CD14-positive monocyte (primary cell): ENCODE data around the gene FOXO3. TPM values are rescaled to one million over a fixed set of nuclear protein-coding genes. Genes with fewer than 3 reads are reported as not detected.

ENCODE experiments used
- DNase-seq, 3 donors: peaks; one replicate each; pipeline ENCODE4 v3.0.0-alpha.2; 2011 to 2022
- H2AFZ ChIP-seq: 2 replicates; pipeline ENCODE4 v1.6.0; 2012; ENCODE audit warnings: mild to moderate bottlenecking, low read depth, low read length, inconsistent platforms; ENCODE audit not compliant: insufficient read depth, poor library complexity, severe bottlenecking
- H3K27ac ChIP-seq, 2 donors: 1 replicate in 1 of 2; 2 replicates in 1 of 2; pipeline ENCODE4 v1.5.1; 2012 to 2013; ENCODE audit warnings: low read length in 2 of 2, control low read depth in 1 of 2, inconsistent platforms in 1 of 2, low read depth in 1 of 2, mild to moderate bottlenecking in 1 of 2
- H3K27me3 ChIP-seq, 2 donors: one replicate each; pipeline versions ENCODE4 v1.6.0 to v1.6.1; 2011 to 2013; ENCODE audit warnings: low read length in 2 of 2; ENCODE audit not compliant: control insufficient read depth in 2 of 2, insufficient read depth in 2 of 2
- H3K36me3 ChIP-seq, 2 donors: replicated peaks in 1 of 2; 1 replicate in 1 of 2; 2 replicates in 1 of 2; pipeline versions ENCODE4 v1.5.1 to v1.6.1; 2012 to 2013; ENCODE audit warnings: low read length in 2 of 2, control low read depth in 1 of 2, inconsistent platforms in 1 of 2, mild to moderate bottlenecking in 1 of 2; ENCODE audit not compliant: insufficient read depth in 2 of 2, control insufficient read depth in 1 of 2
- H3K4me1 ChIP-seq, 2 donors: 1 replicate in 1 of 2; 2 replicates in 1 of 2; pipeline versions ENCODE4 v1.5.1 to v1.6.1; 2012 to 2013; ENCODE audit warnings: low read length in 2 of 2, control low read depth in 1 of 2, inconsistent platforms in 1 of 2, mild to moderate bottlenecking in 1 of 2, moderate library complexity in 1 of 2; ENCODE audit not compliant: insufficient read depth in 2 of 2, control insufficient read depth in 1 of 2
- H3K4me2 ChIP-seq: replicated peaks from 2 replicates; pipeline ENCODE3; 2012; ENCODE audit warnings: low read length, moderate library complexity, mild to moderate bottlenecking; ENCODE audit not compliant: poor library complexity, severe bottlenecking; ENCODE audit errors: extremely low read depth
- H3K4me3 ChIP-seq, 3 experiments: fragments of 200-600 bp in 1 of 3; sonication (generic) in 1 of 3; replicated peaks in 1 of 3; 1 replicate in 2 of 3; 2 replicates in 1 of 3; pipeline ENCODE4 v1.5.1; 2011 to 2013; ENCODE audit warnings: low read length in 3 of 3, mild to moderate bottlenecking in 3 of 3, control low read depth in 2 of 3, low read depth in 2 of 3, inconsistent platforms in 1 of 3, moderate library complexity in 1 of 3
- H3K79me2 ChIP-seq: 2 replicates; pipeline ENCODE4 v1.6.0; 2012; ENCODE audit warnings: mild to moderate bottlenecking, control low read depth, inconsistent platforms, low read length, moderate library complexity; ENCODE audit not compliant: insufficient read depth
- H3K9ac ChIP-seq: 2 replicates; pipeline ENCODE4 v1.6.0; 2017; ENCODE audit warnings: low read length, mild to moderate bottlenecking; ENCODE audit not compliant: insufficient read depth, poor library complexity, severe bottlenecking
- H3K9me3 ChIP-seq, 2 donors: replicated peaks in 1 of 2; 1 replicate in 1 of 2; 2 replicates in 1 of 2; pipeline versions ENCODE4 v1.5.1 to v1.6.1; 2012 to 2013; ENCODE audit warnings: low read length in 2 of 2, control low read depth in 1 of 2; ENCODE audit not compliant: control insufficient read depth in 1 of 2, insufficient read depth in 1 of 2
- H4K20me1 ChIP-seq: 2 replicates; pipeline ENCODE4 v1.6.0; 2012; ENCODE audit warnings: mild to moderate bottlenecking, low read length, control low read depth, moderate library complexity; ENCODE audit not compliant: insufficient read depth
- H3K27ac Mint-ChIP-seq, 7 donors: one replicate each; pipeline ENCODE4 v1.8.0; 2020; ENCODE audit warnings: mild to moderate bottlenecking in 7 of 7, mixed read lengths in 7 of 7, moderate library complexity in 6 of 7, inconsistent platforms in 2 of 7
- H3K27me3 Mint-ChIP-seq, 3 donors: one replicate each; pipeline ENCODE4 v1.8.0; 2021 to 2022; ENCODE audit warnings: low read depth in 3 of 3, mild to moderate bottlenecking in 3 of 3, mixed read lengths in 3 of 3, moderate library complexity in 3 of 3, inconsistent platforms in 1 of 3
- H3K36me3 Mint-ChIP-seq, 2 donors: one replicate each; pipeline ENCODE4 v1.8.0; 2020; ENCODE audit warnings: mixed read lengths in 2 of 2, inconsistent platforms in 1 of 2, mild to moderate bottlenecking in 1 of 2
- H3K4me1 Mint-ChIP-seq: one replicate; pipeline ENCODE4 v1.8.0; 2020; ENCODE audit warnings: mild to moderate bottlenecking, mixed read lengths
- H3K4me3 Mint-ChIP-seq, 2 donors: one replicate each; pipeline ENCODE4 v1.8.0; 2020; ENCODE audit warnings: mild to moderate bottlenecking in 2 of 2, mixed read lengths in 2 of 2, moderate library complexity in 1 of 2
- H3K9me3 Mint-ChIP-seq, 7 donors: one replicate each; pipeline ENCODE4 v1.8.0; 2020 to 2022; ENCODE audit warnings: mixed read lengths in 7 of 7, mild to moderate bottlenecking in 6 of 7, moderate library complexity in 6 of 7, inconsistent platforms in 2 of 7
- CTCF ChIP-seq: fragments of 200-600 bp; IDR thresholded peaks from one replicate; pipeline ENCODE4 v1.8.0; 2022; ENCODE audit warnings: antibody characterized with exemption, mild to moderate bottlenecking
- WGBS: methylation state at CpG from one replicate; pipeline ENCODE4 v1.1.5; 2013; ENCODE audit warnings: missing lambda C conversion rate; ENCODE audit not compliant: insufficient coverage; 5-methylcytosine and 5-hydroxymethylcytosine counted together
- intact Hi-C, 2 donors: fragments of 100-400 bp; cut with micrococcal nuclease; formaldehyde crosslinking; loops; one replicate each; pipeline versions ENCODE4 v1.15.0 to v1.15.1; 2023
- polyA plus RNA-seq, 3 donors: library from polyadenylated mRNA; depleted of rRNA in 1 of 3; unstranded in 2 of 3; stranded (reverse) in 1 of 3; fragments of 300-500 nt in 2 of 3; fragments of >200 nt in 1 of 3; fragmentation: Illumina TruSeq in 2 of 3; gene quantifications; 1 replicate in 2 of 3; 2 replicates in 1 of 3; pipeline ENCODE4 v1.2.3, GENCODE V29; 2012 to 2021

FOXO3 gene
- polyA plus RNA-seq, 3 donors = 15.4 to 23.2 (median 17.5) TPM

- Mint-ChIP-seq H3K27me3 (no peaks in the 10 kb centered on the region), H3K4me3 (peak overlapping the region in 1 of 2 donors; percentile 16), H3K27ac (peak overlapping the region in 1 of 7 donors; percentile 48), H3K4me1 (peaks cover 30% of the 10 kb centered on the region), H3K36me3 (peaks cover 29 to 30% of the 10 kb centered on the region in 2 donors), H3K9me3 (no peaks in the 10 kb centered on the region)
- no peak overlapping the region for H3K9ac ChIP-seq
- no peaks in the 10 kb centered on the region for H3K9me3 ChIP-seq
- no peak for TF ChIP-seq CTCF
- intact Hi-C loops = no loop called here
- peak in 1 of 3 donors; percentile 23 for DNase-seq
- peaks cover 100% of the 10 kb centered on the region for H4K20me1 ChIP-seq
- H3K4me1 ChIP-seq = peaks cover 9 to 13% of the 10 kb centered on the region in 2 donors
- WGBS = no CpG with 5 or more reads among the region's 3 CpGs
- peak overlapping the region in 1 of 2 donors; percentile 54 for H3K27ac ChIP-seq
- peaks cover 7 to 24% of the 10 kb centered on the region in 2 donors for H3K36me3 ChIP-seq
- peaks cover 77% of the 10 kb centered on the region for H3K79me2 ChIP-seq
- H3K4me3 ChIP-seq = no peak overlapping the region
- peak overlapping the region; percentile 5 for H3K4me2 ChIP-seq
- H2AFZ ChIP-seq = no peak overlapping the region
- H3K27me3 ChIP-seq = no peaks in the 10 kb centered on the region
These were observed 111.9 kb downstream of the FOXO3 start for GRCh38 chr6:108672641-108673040.

- Mint-ChIP-seq H3K36me3 (peaks cover 25 to 26% of the 10 kb centered on the region in 2 donors), H3K4me3 (no peak overlapping the region), H3K4me1 (peaks cover 30% of the 10 kb centered on the region), H3K9me3 (no peaks in the 10 kb centered on the region), H3K27ac (no peak overlapping the region), H3K27me3 (no peaks in the 10 kb centered on the region)
- Histone ChIP-seq H2AFZ (no peak overlapping the region), H3K27ac (peak overlapping the region in 1 of 2 donors; percentile 54), H3K36me3 (peaks cover 5 to 19% of the 10 kb centered on the region in 2 donors), H3K4me2 (no peak overlapping the region), H3K9me3 (no peaks in the 10 kb centered on the region), H3K4me3 (no peak overlapping the region), H3K79me2 (peaks cover 73% of the 10 kb centered on the region), H3K9ac (no peak overlapping the region), H3K27me3 (no peaks in the 10 kb centered on the region), H3K4me1 (peaks cover 9 to 13% of the 10 kb centered on the region in 2 donors), H4K20me1 (peaks cover 100% of the 10 kb centered on the region)
- 100% methylated on average over 4 of the region's 6 CpGs for WGBS
- no peak for TF ChIP-seq CTCF
- intact Hi-C loops = no loop called here
- no peak for DNase-seq
These were observed 112.4 kb downstream of the FOXO3 start for GRCh38 chr6:108673153-108673552.
